ENCODE data around the gene UBE2I. TPM values are rescaled to one million over a fixed set of nuclear protein-coding genes. Genes with fewer than 3 reads are reported as not detected.

The UBE2I gene
- total RNA-seq, 1 experiment from 2014 or later, result 198 TPM

DNA sequence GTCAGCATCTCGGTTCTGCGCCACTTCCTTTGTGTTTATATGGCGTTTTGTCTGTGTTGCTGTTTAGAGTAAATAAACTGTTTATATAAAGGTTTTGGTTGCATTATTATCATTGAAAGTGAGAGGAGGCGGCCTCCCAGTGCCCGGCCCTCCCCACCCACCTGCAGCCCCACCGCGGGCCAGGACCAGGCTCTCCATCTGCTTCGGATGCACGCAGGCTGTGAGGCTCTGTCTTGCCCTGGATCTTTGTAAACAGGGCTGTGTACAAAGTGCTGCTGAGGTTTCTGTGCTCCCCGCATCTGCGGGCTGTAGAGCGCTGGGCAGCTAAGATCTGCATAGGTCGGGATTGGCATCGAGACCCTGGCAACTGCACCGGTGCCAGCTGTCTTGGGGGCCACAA is 15.8 kb downstream of the UBE2I start:
- no peaks in the 10 kb centered on the region for H3K9me3 ChIP-seq (ENCODE audit: control insufficient read depth, insufficient read depth, low read depth, low read length)
- ChIA-PET POLR2A (no interaction called here), CTCF (no interaction called here)
- in situ Hi-C loops (cut with HindIII; ENCODE audit: low pct_unique_long_range_greater_than_20kb, low sequenced_read_pairs), result no loop called here
- no peak overlapping the region for H3K27ac ChIP-seq (ENCODE audit: low read length)
- H3K4me1 ChIP-seq (ENCODE audit: control insufficient read depth, insufficient read depth, low read length), result no peaks in the 10 kb centered on the region
- H3K27me3 ChIP-seq (ENCODE audit: control insufficient read depth, insufficient read depth, low read length), result no peaks in the 10 kb centered on the region
- ATAC-seq, result peak; percentile 30
- DNase-seq (ENCODE audit: low read depth, low spot score), result no peak
- peaks cover under 1% of the 10 kb centered on the region; the same call in 1 of the 2 replicates for H3K36me3 ChIP-seq (ENCODE audit: control insufficient read depth, insufficient read depth, low read length)
- H3K4me3 ChIP-seq (ENCODE audit: low read depth in 2 of 2, low read length in 2 of 2), result no peak overlapping the region
- TF ChIP-seq TCF7L2 (IDR thresholded peaks at IDR 0.05; ENCODE audit: low read depth, low read length) (no peak), SIN3A (IDR thresholded peaks at IDR 0.05; ENCODE audit: borderline replicate concordance, insufficient read depth, low read depth, low read length) (no peak), POLR2AphosphoS5 (IDR thresholded peaks at IDR 0.05; ENCODE audit: low read depth, low read length) (no peak)
- TF ChIP-seq, protein P1, sequence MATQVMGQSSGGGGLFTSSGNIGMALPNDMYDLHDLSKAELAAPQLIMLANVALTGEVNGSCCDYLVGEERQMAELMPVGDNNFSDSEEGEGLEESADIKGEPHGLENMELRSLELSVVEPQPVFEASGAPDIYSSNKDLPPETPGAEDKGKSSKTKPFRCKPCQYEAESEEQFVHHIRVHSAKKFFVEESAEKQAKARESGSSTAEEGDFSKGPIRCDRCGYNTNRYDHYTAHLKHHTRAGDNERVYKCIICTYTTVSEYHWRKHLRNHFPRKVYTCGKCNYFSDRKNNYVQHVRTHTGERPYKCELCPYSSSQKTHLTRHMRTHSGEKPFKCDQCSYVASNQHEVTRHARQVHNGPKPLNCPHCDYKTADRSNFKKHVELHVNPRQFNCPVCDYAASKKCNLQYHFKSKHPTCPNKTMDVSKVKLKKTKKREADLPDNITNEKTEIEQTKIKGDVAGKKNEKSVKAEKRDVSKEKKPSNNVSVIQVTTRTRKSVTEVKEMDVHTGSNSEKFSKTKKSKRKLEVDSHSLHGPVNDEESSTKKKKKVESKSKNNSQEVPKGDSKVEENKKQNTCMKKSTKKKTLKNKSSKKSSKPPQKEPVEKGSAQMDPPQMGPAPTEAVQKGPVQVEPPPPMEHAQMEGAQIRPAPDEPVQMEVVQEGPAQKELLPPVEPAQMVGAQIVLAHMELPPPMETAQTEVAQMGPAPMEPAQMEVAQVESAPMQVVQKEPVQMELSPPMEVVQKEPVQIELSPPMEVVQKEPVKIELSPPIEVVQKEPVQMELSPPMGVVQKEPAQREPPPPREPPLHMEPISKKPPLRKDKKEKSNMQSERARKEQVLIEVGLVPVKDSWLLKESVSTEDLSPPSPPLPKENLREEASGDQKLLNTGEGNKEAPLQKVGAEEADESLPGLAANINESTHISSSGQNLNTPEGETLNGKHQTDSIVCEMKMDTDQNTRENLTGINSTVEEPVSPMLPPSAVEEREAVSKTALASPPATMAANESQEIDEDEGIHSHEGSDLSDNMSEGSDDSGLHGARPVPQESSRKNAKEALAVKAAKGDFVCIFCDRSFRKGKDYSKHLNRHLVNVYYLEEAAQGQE (IDR thresholded peaks at IDR 0.05; ENCODE audit: insufficient read depth in 1 of 2, low read depth in 2 of 2, low read length in 1 of 2), result no peak
- TF ChIP-seq, protein P2, sequence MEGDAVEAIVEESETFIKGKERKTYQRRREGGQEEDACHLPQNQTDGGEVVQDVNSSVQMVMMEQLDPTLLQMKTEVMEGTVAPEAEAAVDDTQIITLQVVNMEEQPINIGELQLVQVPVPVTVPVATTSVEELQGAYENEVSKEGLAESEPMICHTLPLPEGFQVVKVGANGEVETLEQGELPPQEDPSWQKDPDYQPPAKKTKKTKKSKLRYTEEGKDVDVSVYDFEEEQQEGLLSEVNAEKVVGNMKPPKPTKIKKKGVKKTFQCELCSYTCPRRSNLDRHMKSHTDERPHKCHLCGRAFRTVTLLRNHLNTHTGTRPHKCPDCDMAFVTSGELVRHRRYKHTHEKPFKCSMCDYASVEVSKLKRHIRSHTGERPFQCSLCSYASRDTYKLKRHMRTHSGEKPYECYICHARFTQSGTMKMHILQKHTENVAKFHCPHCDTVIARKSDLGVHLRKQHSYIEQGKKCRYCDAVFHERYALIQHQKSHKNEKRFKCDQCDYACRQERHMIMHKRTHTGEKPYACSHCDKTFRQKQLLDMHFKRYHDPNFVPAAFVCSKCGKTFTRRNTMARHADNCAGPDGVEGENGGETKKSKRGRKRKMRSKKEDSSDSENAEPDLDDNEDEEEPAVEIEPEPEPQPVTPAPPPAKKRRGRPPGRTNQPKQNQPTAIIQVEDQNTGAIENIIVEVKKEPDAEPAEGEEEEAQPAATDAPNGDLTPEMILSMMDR (IDR thresholded peaks at IDR 0.05), result no peak
- intact Hi-C loops (cut with micrococcal nuclease; ENCODE audit: unreplicated experiment), result no loop called here
- BruUV-seq (replicated peaks), result no TSS peak

DNA sequence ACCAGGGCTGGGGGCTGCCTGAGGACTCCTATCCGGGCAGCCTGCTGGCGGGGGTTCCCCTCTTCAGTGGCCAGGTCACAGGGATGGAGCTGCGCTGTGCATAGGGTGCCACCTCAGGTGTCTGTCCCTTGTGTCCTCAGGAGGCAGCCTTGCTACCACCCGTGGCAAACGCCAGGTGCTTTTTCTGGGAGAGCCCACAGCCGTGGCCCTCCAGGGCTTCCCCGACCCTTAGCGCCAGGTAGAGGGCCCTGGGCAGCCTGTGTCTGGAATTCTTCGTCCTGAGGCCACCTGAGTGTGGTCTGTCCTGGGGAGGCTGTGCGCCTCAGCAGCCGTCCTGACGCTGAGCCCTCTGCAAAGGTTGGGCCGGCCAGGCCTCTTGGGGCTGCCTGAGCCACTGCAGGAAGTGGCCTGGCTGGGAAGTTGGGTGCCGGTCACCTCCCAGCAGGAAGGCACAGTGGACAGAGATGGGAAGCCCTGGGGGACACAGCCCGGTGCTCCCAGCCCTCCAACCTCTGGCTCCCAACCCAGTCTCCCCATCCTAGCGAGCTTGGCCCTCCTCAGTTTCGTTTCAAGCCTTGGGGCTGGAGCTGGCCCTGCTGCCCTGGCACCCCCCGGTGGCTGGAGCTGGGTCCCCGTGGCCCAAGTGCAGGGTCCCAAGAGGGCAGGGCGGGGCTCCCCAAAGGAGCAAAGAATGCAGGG is 16.4 kb downstream of the UBE2I start:
- no peak overlapping the region for H3K4me3 ChIP-seq (ENCODE audit: low read depth in 2 of 2, low read length in 2 of 2)
- POLR2A ChIA-PET, result no interaction called here
- no peaks in the 10 kb centered on the region for H3K27me3 ChIP-seq (ENCODE audit: control insufficient read depth, insufficient read depth, low read length)
- BruUV-seq (replicated peaks), result no TSS peak
- in situ Hi-C loops (cut with HindIII; ENCODE audit: low pct_unique_long_range_greater_than_20kb, low sequenced_read_pairs), result no loop called here
- no peaks in the 10 kb centered on the region for H3K9me3 ChIP-seq (ENCODE audit: control insufficient read depth, insufficient read depth, low read depth, low read length)
- intact Hi-C loops (cut with micrococcal nuclease; ENCODE audit: unreplicated experiment), result no loop called here
- ATAC-seq, result peak; percentile 47
- no peaks in the 10 kb centered on the region for H3K36me3 ChIP-seq (ENCODE audit: control insufficient read depth, insufficient read depth, low read length)
- CTCF ChIA-PET, result no interaction called here
- no peak for DNase-seq (ENCODE audit: low read depth, low spot score)
- TF ChIP-seq, protein P1 (IDR thresholded peaks at IDR 0.05; ENCODE audit: insufficient read depth in 1 of 2, low read depth in 2 of 2, low read length in 1 of 2), result no peak
- TF ChIP-seq, protein P2 (IDR thresholded peaks at IDR 0.05), result no peak
- TF ChIP-seq SIN3A (IDR thresholded peaks at IDR 0.05; ENCODE audit: borderline replicate concordance, insufficient read depth, low read depth, low read length) (no peak), TCF7L2 (IDR thresholded peaks at IDR 0.05; ENCODE audit: low read depth, low read length) (no peak), POLR2AphosphoS5 (IDR thresholded peaks at IDR 0.05; ENCODE audit: low read depth, low read length) (peak; percentile 45; the same call in 1 of the 2 replicates)
- H3K27ac ChIP-seq (ENCODE audit: low read length), result no peak overlapping the region
- no peaks in the 10 kb centered on the region for H3K4me1 ChIP-seq (ENCODE audit: control insufficient read depth, insufficient read depth, low read length)
